Suprapubic skin (tissue), 4 donors: ENCODE results near the gene ALAD.

Experiments used
- CTCF ChIP-seq, 2 donors: fragments of 200-600 bp in 1 of 2; fragments of 450-650 bp in 1 of 2; sonication (generic) in 1 of 2; IDR thresholded peaks; one replicate each; pipeline ENCODE4 v1.5.1; 2016 to 2019; ENCODE audit warnings: antibody characterized with exemption in 2 of 2, mild to moderate bottlenecking in 1 of 2, moderate library complexity in 1 of 2
- POLR2A ChIP-seq, 2 donors: fragments of 450-650 bp; IDR thresholded peaks; one replicate each; pipeline ENCODE4 v1.6.1; 2017; ENCODE audit warnings: antibody characterized with exemption in 2 of 2, mild to moderate bottlenecking in 2 of 2, moderate library complexity in 2 of 2
- POLR2AphosphoS5 ChIP-seq, 3 donors: sonication (generic); formaldehyde crosslinking; IDR thresholded peaks; one replicate each; pipeline ENCODE4 v1.6.1; 2017; ENCODE audit warnings: antibody characterized with exemption in 3 of 3

GRCh38 chr9:113388833-113389232 lies 12.3 kb downstream of the ALAD start:
- TF ChIP-seq CTCF (IDR thresholded peaks at IDR 0.05), result no peak
- no peak for TF ChIP-seq POLR2A (IDR thresholded peaks at IDR 0.05)
- TF ChIP-seq POLR2AphosphoS5 (IDR thresholded peaks at IDR 0.05), result no peak
